H1 (cell line): ENCODE data around the gene APOL1. TPM values are rescaled to one million over a fixed set of nuclear protein-coding genes. Genes with fewer than 3 reads are reported as not detected.

Experiments
- RXRA ChIP-seq: IDR thresholded peaks from 2 replicates; pipeline ENCODE4 v1.6.1; 2011; ENCODE audit warnings: low read depth, mild to moderate bottlenecking, low read length, moderate library complexity; ENCODE audit not compliant: insufficient read depth
- SIRT6 ChIP-seq: IDR thresholded peaks from one replicate; pipeline ENCODE4 v1.7.1; 2012; ENCODE audit warnings: low read length, inconsistent platforms
- TAF1 ChIP-seq: IDR thresholded peaks from 2 replicates; pipeline ENCODE4 v1.6.1; 2011; ENCODE audit warnings: mild to moderate bottlenecking, low read depth, low read length
- TAF7 ChIP-seq: optimal IDR thresholded peaks from 2 replicates; pipeline ENCODE3; 2011; ENCODE audit warnings: low read depth, mild to moderate bottlenecking, inconsistent platforms, low read length, moderate library complexity, borderline replicate concordance
- TEAD4 ChIP-seq: IDR thresholded peaks from 2 replicates; pipeline ENCODE4 v1.6.1; 2012; ENCODE audit warnings: low read depth, low read length, inconsistent platforms, mixed read lengths
- polyA plus RNA-seq, 7 experiments: library from polyadenylated mRNA; depleted of rRNA in 3 of 7; stranded (reverse) in 5 of 7; unstranded in 2 of 7; fragments of >200 nt in 5 of 7; fragments of 200-250 nt in 2 of 7; gene quantifications; 1 replicate in 5 of 7; 2 replicates in 1 of 7; 4 replicates in 1 of 7; pipeline versions ENCODE4 v1.2.1 to v1.2.3, GENCODE V29; 2011 to 2013; ENCODE audit warnings: missing spikeins in 2 of 7, mixed read lengths in 2 of 7
- total RNA-seq: library from RNA; stranded (reverse); fragmentation: NEBNext Ultra II Directional; extraction: Animal tissue kit (Norgen Biotek cat#: 25700); gene quantifications from 2 replicates; pipeline ENCODE4 v1.2.1, GENCODE V29; 2021
- TF ChIP-seq, protein P1 (sequence below): IDR thresholded peaks from 2 replicates; pipeline ENCODE4 v1.6.1; 2012; ENCODE audit warnings: low read length, inconsistent platforms

Gene APOL1
- total and polyA plus RNA-seq, 2 of the 8 experiments (the other 6 are each of a cell fraction or from before 2014, with no cell fraction given): not detected

DNA sequence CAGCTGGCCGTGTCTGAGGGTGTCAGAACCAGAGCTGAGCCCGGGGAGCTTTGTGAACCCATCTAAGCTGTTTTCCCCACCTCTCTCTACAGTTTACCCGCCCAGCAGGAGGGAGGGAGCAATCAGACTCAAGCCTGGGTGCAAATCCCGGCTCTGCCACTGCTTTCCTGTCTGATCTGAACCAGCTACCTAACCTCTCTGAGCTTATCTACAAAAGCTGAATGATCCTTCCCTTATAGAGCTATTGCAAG lies 13.9 kb upstream of the APOL1 start (continued):
- TF ChIP-seq TAF7 (no peak), SIRT6 (no peak), RXRA (no peak), TAF1 (no peak), TEAD4 (no peak)
- TF ChIP-seq, protein P1, sequence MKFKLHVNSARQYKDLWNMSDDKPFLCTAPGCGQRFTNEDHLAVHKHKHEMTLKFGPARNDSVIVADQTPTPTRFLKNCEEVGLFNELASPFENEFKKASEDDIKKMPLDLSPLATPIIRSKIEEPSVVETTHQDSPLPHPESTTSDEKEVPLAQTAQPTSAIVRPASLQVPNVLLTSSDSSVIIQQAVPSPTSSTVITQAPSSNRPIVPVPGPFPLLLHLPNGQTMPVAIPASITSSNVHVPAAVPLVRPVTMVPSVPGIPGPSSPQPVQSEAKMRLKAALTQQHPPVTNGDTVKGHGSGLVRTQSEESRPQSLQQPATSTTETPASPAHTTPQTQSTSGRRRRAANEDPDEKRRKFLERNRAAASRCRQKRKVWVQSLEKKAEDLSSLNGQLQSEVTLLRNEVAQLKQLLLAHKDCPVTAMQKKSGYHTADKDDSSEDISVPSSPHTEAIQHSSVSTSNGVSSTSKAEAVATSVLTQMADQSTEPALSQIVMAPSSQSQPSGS: no peak
- TF ChIP-seq, all 59 proteins: peak for 0
